ENCODE results near the gene MYLK4. TPM values are rescaled to one million over a fixed set of nuclear protein-coding genes. Genes with fewer than 3 reads are reported as not detected.

The MYLK4 gene
- total and polyA plus RNA-seq, 4 donors: 0.27 to 1.6 (median 1.0) TPM

DNA sequence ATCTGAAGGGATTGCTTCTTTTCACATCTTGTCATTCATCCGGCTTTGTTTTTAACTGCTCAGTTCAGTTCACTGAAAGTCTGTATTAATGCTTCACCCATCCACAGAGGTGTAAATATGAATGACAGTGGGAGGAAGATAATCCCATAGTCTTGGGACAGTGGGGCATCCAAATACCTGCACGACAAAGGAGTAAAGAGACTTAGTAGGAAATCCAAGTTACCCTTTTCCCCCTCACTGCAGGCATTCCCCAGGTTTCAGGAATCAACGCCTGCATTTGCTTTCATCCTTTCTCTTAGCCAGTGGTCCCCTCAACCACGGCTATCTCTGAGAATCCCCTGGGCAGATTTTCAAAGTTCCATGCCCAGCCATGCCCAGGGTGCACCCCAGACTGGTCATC lies 110.2 kb downstream of the MYLK4 start:
- no peak for ATAC-seq (ENCODE audit: insufficient read depth, low FRiP score)
- Histone ChIP-seq H3K4me1 (ENCODE audit: control insufficient read depth in 5 of 5, insufficient read depth in 5 of 5, low read length in 5 of 5) (peaks cover 0 to 5% (median 0%) of the 10 kb centered on the region in 5 donors), H3K27me3 (ENCODE audit: control insufficient read depth in 3 of 3, insufficient read depth in 3 of 3, low read length in 2 of 3) (no peaks in the 10 kb centered on the region), H3K36me3 (ENCODE audit: control insufficient read depth in 4 of 4, insufficient read depth in 4 of 4, low read length in 4 of 4) (no peaks in the 10 kb centered on the region), H3K9ac (ENCODE audit: insufficient read depth in 1 of 2, low read length in 2 of 2) (no peak overlapping the region), H3K27ac (ENCODE audit: low read depth in 1 of 2, low read length in 1 of 2) (no peak overlapping the region), H3K4me3 (no peak overlapping the region), H3K9me3 (ENCODE audit: control insufficient read depth in 4 of 4, insufficient read depth in 3 of 4, low read length in 3 of 4) (no peaks in the 10 kb centered on the region)
- WGBS, 2 donors: 70 to 85% methylated on average over 4 of the region's 4 CpGs
- TF ChIP-seq, protein P1, sequence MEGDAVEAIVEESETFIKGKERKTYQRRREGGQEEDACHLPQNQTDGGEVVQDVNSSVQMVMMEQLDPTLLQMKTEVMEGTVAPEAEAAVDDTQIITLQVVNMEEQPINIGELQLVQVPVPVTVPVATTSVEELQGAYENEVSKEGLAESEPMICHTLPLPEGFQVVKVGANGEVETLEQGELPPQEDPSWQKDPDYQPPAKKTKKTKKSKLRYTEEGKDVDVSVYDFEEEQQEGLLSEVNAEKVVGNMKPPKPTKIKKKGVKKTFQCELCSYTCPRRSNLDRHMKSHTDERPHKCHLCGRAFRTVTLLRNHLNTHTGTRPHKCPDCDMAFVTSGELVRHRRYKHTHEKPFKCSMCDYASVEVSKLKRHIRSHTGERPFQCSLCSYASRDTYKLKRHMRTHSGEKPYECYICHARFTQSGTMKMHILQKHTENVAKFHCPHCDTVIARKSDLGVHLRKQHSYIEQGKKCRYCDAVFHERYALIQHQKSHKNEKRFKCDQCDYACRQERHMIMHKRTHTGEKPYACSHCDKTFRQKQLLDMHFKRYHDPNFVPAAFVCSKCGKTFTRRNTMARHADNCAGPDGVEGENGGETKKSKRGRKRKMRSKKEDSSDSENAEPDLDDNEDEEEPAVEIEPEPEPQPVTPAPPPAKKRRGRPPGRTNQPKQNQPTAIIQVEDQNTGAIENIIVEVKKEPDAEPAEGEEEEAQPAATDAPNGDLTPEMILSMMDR (IDR thresholded peaks at IDR 0.05; ENCODE audit: control extremely low read depth, extremely low read depth): no peak
- DNase-seq: no peak

DNA sequence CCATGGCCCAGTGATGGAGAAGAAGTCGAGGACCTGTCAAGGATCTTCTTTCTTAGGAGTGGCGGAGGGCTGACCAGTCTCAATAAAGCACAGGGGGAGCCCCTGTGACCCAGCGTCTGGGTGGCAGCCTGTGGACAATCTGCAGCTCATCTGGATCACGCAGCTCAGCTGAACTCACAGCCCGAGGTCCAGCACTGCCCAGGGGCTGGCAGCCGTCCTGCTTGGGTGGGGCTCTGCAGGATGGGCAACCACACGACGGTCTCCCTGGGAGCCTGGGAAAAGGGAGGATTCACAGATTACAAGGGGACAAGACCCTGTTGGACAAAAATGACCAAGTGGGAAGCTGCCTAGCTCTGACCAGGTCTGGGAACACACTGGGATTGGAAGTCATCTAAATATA lies 110.8 kb downstream of the MYLK4 start:
- WGBS, 2 donors: 74 to 85% methylated on average over 8 of the region's 8 CpGs

DNA sequence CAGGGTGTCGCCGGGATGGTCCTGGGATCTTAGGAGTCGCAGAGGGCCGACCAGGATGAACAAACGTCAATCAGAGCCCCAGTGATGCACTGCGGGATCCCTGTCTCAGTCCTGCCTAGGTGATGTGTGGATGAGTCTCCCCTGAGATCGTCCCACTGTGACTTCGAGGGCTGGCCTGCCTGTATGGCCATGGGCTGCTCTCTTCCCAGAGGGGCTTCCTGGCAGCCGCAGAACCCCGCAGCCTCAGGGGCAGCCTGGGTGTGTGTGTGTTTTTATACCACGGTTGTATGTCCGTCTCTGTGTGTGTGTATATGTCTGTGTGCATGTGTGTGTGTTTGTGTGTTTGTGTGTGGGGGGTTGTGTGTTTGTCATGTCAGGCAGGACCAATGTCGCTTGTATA lies 111.6 kb downstream of the MYLK4 start:
- 92 to 96% methylated on average over 13 of the region's 13 CpGs for WGBS, 2 donors
- no peak for DNase-seq
- H3K4me1 ChIP-seq (ENCODE audit: control insufficient read depth in 5 of 5, insufficient read depth in 5 of 5, low read length in 5 of 5): peaks cover 0 to 8% (median 0%) of the 10 kb centered on the region in 5 donors
- H3K9me3 ChIP-seq (ENCODE audit: control insufficient read depth in 4 of 4, insufficient read depth in 3 of 4, low read length in 3 of 4): no peaks in the 10 kb centered on the region
- H3K36me3 ChIP-seq (ENCODE audit: control insufficient read depth in 4 of 4, insufficient read depth in 4 of 4, low read length in 4 of 4): no peaks in the 10 kb centered on the region
- H3K27me3 ChIP-seq (ENCODE audit: control insufficient read depth in 3 of 3, insufficient read depth in 3 of 3, low read length in 2 of 3): no peaks in the 10 kb centered on the region
- TF ChIP-seq, protein P1 (IDR thresholded peaks at IDR 0.05; ENCODE audit: control extremely low read depth, extremely low read depth): no peak
- no peak overlapping the region for H3K27ac ChIP-seq (ENCODE audit: low read depth in 1 of 2, low read length in 1 of 2)
- no peak overlapping the region for H3K9ac ChIP-seq (ENCODE audit: insufficient read depth in 1 of 2, low read length in 2 of 2)
- no peak overlapping the region for H3K4me3 ChIP-seq
- ATAC-seq (ENCODE audit: insufficient read depth, low FRiP score): no peak

More for the DNA sequence above, 110.8 kb downstream of the MYLK4 start:
- no peak overlapping the region for H3K9ac ChIP-seq (ENCODE audit: insufficient read depth in 1 of 2, low read length in 2 of 2)
- TF ChIP-seq, protein P1 (IDR thresholded peaks at IDR 0.05; ENCODE audit: control extremely low read depth, extremely low read depth): no peak
- DNase-seq (no peak), ATAC-seq (ENCODE audit: insufficient read depth, low FRiP score) (no peak)
- H3K9me3 ChIP-seq (ENCODE audit: control insufficient read depth in 4 of 4, insufficient read depth in 3 of 4, low read length in 3 of 4): no peaks in the 10 kb centered on the region
- no peaks in the 10 kb centered on the region for H3K36me3 ChIP-seq (ENCODE audit: control insufficient read depth in 4 of 4, insufficient read depth in 4 of 4, low read length in 4 of 4)
- no peak overlapping the region for H3K27ac ChIP-seq (ENCODE audit: low read depth in 1 of 2, low read length in 1 of 2)
- no peaks in the 10 kb centered on the region for H3K27me3 ChIP-seq (ENCODE audit: control insufficient read depth in 3 of 3, insufficient read depth in 3 of 3, low read length in 2 of 3)
- no peak overlapping the region for H3K4me3 ChIP-seq
- H3K4me1 ChIP-seq (ENCODE audit: control insufficient read depth in 5 of 5, insufficient read depth in 5 of 5, low read length in 5 of 5): peaks cover 0 to 4% (median 0%) of the 10 kb centered on the region in 5 donors

DNA sequence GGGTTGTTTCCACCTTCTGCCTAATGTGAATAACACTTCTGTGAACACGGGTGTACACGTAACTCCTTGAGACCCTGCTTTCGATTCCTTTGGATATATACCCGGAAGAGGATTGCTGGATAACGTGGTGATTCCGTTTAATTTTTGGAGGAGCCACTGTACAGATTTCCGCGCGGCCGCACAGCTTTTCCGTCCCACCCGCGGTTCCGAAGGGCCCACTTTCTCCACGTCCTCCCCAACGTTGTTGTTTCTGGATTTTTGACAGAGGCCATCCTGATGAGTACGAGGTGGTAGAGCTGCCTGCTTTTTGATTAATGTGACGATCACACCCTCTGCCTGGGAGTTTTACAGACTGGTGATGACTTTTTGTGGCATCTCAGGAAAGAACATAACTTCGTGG lies 114.0 kb downstream of the MYLK4 start:
- Histone ChIP-seq H3K9ac (ENCODE audit: insufficient read depth in 1 of 2, low read length in 2 of 2) (no peak overlapping the region), H3K4me3 (no peak overlapping the region), H3K27me3 (ENCODE audit: control insufficient read depth in 3 of 3, insufficient read depth in 3 of 3, low read length in 2 of 3) (no peaks in the 10 kb centered on the region), H3K9me3 (ENCODE audit: control insufficient read depth in 4 of 4, insufficient read depth in 3 of 4, low read length in 3 of 4) (no peaks in the 10 kb centered on the region), H3K36me3 (ENCODE audit: control insufficient read depth in 4 of 4, insufficient read depth in 4 of 4, low read length in 4 of 4) (no peaks in the 10 kb centered on the region), H3K4me1 (ENCODE audit: control insufficient read depth in 5 of 5, insufficient read depth in 5 of 5, low read length in 5 of 5) (peaks cover 0 to 29% (median 3%) of the 10 kb centered on the region in 5 donors), H3K27ac (ENCODE audit: low read depth in 1 of 2, low read length in 1 of 2) (no peak overlapping the region)
- 94 to 98% methylated on average over 19 of the region's 19 CpGs for WGBS, 2 donors
- TF ChIP-seq, protein P1 (IDR thresholded peaks at IDR 0.05; ENCODE audit: control extremely low read depth, extremely low read depth): no peak
- DNase-seq (no peak), ATAC-seq (ENCODE audit: insufficient read depth, low FRiP score) (no peak)

Data from lung (tissue), 12 donors.